B cell (primary cell): ENCODE data around the gene MTHFSD.

Experiments
- CTCF ChIP-seq: fragments of 200-600 bp; IDR thresholded peaks from one replicate; pipeline ENCODE4 v1.8.0; 2022; ENCODE audit warnings: antibody characterized with exemption, mild to moderate bottlenecking
- EZH2 ChIP-seq: IDR thresholded peaks from 2 replicates; pipeline ENCODE4 v1.6.1; 2012; ENCODE audit warnings: borderline replicate concordance, low read depth, mild to moderate bottlenecking, moderate library complexity, low read length; ENCODE audit not compliant: insufficient read depth, poor library complexity, severe bottlenecking

- no peak for TF ChIP-seq EZH2
- TF ChIP-seq CTCF: no peak
Observed at GRCh38 chr16:86581458-86581857, 26.4 kb upstream of the MTHFSD start.
